GM08714 (cell line): Measurements from ENCODE around the gene AP1S3.

ENCODE experiments used
- H3K4me3 ChIP-seq: fragments of 200-500 bp; sonication (Bioruptor generic); 2 replicates; pipeline ENCODE4 v1.5.1; 2014; ENCODE audit warnings: mild to moderate bottlenecking, low read length, inconsistent platforms
- ZNF274 ChIP-seq: IDR thresholded peaks from 2 replicates; pipeline ENCODE4 v1.6.1; 2012; ENCODE audit warnings: mild to moderate bottlenecking, low read depth, low read length

AP1S3 gene

GRCh38 chr2:223863491-223863890, 26.1 kb upstream of the AP1S3 start:
- no peak for TF ChIP-seq ZNF274
- no peak overlapping the region for H3K4me3 ChIP-seq

- TF ChIP-seq ZNF274: no peak
- no peak overlapping the region for H3K4me3 ChIP-seq
Measured at GRCh38 chr2:223860809-223861738, 23.7 kb upstream of the AP1S3 start.

- no peak for TF ChIP-seq ZNF274
- H3K4me3 ChIP-seq: no peak overlapping the region
Measured at GRCh38 chr2:223859070-223859469, 21.7 kb upstream of the AP1S3 start.

GRCh38 chr2:223856584-223856983, 19.2 kb upstream of the AP1S3 start:
- H3K4me3 ChIP-seq: no peak overlapping the region
- no peak for TF ChIP-seq ZNF274

GRCh38 chr2:223856021-223856420, 18.6 kb upstream of the AP1S3 start:
- TF ChIP-seq ZNF274: no peak
- no peak overlapping the region for H3K4me3 ChIP-seq

- no peak overlapping the region for H3K4me3 ChIP-seq
- no peak for TF ChIP-seq ZNF274
Measured at GRCh38 chr2:223855426-223855825, 18.0 kb upstream of the AP1S3 start.

GRCh38 chr2:223854741-223855140, 17.4 kb upstream of the AP1S3 start:
- no peak overlapping the region for H3K4me3 ChIP-seq
- no peak for TF ChIP-seq ZNF274

- no peak overlapping the region for H3K4me3 ChIP-seq
- no peak for TF ChIP-seq ZNF274
Measured at GRCh38 chr2:223853425-223853837, 16.0 kb upstream of the AP1S3 start.

- TF ChIP-seq ZNF274: no peak
- H3K4me3 ChIP-seq: no peak overlapping the region
Measured at GRCh38 chr2:223852281-223852795, 15.0 kb upstream of the AP1S3 start.

- TF ChIP-seq ZNF274: no peak
- no peak overlapping the region for H3K4me3 ChIP-seq
Measured at GRCh38 chr2:223847410-223847809, 10.0 kb upstream of the AP1S3 start.

GRCh38 chr2:223846515-223846914, 9.1 kb upstream of the AP1S3 start:
- TF ChIP-seq ZNF274: no peak
- no peak overlapping the region for H3K4me3 ChIP-seq

- TF ChIP-seq ZNF274: no peak
- no peak overlapping the region for H3K4me3 ChIP-seq
Measured at GRCh38 chr2:223841436-223842190, 4.2 kb upstream of the AP1S3 start.

- TF ChIP-seq ZNF274: no peak
- H3K4me3 ChIP-seq: peak overlapping the region; percentile 66; the same call in 1 of the 2 replicates
Measured at GRCh38 chr2:223835701-223836532, 1.5 kb downstream of the AP1S3 start.

GRCh38 chr2:223834431-223834830, 3.0 kb downstream of the AP1S3 start:
- no peak for TF ChIP-seq ZNF274
- H3K4me3 ChIP-seq: no peak overlapping the region
